HG02610 (cell line): ENCODE results near the gene TIMP3.
"Not testable (repeated sequence)": the region's sequence is repeated elsewhere in the genome, so short reads cannot be mapped to it uniquely, and the experiment has no call there.

Experiments
- ATAC-seq: cut with Tn5 transposase; IDR thresholded peaks from one replicate; pipeline ENCODE4 v1.9.1; 2021; ENCODE audit warnings: mild to moderate bottlenecking, moderate library complexity; ENCODE audit not compliant: unreplicated experiment

TIMP3 gene

DNA sequence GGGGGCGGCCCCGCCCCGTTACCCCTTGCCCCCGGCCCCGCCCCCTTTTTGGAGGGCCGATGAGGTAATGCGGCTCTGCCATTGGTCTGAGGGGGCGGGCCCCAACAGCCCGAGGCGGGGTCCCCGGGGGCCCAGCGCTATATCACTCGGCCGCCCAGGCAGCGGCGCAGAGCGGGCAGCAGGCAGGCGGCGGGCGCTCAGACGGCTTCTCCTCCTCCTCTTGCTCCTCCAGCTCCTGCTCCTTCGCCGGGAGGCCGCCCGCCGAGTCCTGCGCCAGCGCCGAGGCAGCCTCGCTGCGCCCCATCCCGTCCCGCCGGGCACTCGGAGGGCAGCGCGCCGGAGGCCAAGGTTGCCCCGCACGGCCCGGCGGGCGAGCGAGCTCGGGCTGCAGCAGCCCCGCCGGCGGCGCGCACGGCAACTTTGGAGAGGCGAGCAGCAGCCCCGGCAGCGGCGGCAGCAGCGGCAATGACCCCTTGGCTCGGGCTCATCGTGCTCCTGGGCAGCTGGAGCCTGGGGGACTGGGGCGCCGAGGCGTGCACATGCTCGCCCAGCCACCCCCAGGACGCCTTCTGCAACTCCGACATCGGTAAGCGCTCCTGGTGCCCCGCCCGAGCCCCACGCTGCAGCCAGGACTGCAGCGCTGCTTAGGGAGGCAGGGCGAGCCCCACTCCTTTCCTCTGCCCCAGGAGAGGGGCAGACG is at the start of gene TIMP3:
TIMP3 (plus strand) TSS at position 169 of the 700 bp plus-strand sequence; CDS start at position 466, 297 bp downstream.
- ATAC-seq = no peak

- no peak for ATAC-seq
These were observed 49.2 kb upstream of the TIMP3 start for GRCh38 chr22:32752326-32752725.

- no peak for ATAC-seq
These were observed 48.5 kb upstream of the TIMP3 start for GRCh38 chr22:32752816-32753520.

GRCh38 chr22:32753591-32753990 is 47.9 kb upstream of the TIMP3 start:
- ATAC-seq = no peak

GRCh38 chr22:32754413-32755041 is 47.0 kb upstream of the TIMP3 start:
- ATAC-seq = no peak

DNA sequence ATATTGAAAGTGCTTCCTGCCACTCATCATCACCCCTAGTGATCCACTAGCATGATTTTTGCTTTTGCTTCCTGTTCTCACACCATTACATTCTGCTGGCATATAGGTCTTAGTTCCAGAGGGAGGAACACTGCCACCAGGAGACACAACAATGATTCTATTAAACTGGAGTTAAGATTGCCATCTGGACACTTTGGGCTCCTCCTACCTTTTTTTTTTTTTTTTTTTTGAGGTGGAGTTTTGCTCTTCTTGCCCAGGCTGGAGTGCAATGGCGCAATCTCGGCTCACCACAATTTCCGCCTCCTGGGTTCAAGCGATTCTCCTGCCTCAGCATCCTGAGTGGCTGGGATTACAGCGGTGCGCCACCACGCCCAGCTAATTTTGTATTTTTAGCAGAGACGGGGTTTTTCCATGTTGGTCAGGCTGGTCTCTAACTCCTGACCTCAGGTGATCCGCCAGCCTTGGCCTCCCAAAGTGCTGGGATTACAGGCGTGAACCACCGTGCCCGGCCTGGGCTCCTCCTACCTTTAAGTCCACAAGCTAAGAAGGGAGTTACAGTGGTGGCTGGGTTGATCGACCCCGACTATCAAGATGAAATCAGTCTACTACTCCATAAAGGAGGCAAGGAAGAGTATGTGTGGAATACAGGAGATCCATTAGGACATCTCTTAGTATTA is 44.3 kb upstream of the TIMP3 start:
- ATAC-seq = not testable (repeated sequence)

DNA sequence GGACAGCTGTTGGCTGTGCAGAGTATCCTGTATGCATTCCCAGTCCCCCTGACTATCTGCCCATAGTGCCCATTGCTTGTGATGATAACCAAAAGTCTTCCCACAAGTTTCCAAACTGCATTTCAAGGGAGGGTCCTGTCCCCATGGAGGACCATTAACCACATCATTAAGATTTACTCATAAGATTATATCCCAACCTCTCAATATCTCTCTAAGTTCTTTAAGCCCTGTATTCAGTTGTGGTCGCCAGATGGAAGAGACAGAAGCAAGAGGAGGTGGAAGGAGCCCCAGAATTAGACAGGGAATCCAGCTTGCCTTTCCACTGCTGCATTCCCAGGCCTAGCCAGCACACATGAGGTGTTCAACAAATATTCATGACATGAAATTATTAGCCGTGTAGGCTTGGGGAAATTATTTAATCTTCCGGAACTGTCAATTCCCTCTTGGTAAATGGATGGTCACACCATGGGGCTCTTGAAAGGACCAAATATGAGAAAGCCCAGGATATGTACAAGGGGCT is 42.6 kb upstream of the TIMP3 start:
- no peak for ATAC-seq

DNA sequence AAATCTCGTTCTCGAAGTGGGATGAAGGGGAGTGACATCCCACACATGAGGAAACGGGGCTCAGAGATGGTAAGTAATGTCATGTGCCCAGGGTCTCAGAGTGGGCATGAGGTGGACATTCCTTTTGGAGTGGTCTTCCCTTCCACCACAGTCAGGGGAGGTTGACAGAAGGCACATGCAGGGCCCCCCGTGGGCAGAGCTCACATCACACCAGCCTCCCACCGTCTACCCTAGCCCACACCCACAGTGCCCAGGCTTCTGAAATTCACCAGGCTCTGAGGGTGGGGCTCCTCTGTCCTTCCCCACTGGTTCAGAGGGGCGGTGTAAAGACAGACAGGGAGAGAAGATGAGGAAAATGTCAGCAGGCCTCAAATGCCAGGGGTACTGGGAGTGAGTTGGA is 41.1 kb upstream of the TIMP3 start:
- no peak for ATAC-seq

DNA sequence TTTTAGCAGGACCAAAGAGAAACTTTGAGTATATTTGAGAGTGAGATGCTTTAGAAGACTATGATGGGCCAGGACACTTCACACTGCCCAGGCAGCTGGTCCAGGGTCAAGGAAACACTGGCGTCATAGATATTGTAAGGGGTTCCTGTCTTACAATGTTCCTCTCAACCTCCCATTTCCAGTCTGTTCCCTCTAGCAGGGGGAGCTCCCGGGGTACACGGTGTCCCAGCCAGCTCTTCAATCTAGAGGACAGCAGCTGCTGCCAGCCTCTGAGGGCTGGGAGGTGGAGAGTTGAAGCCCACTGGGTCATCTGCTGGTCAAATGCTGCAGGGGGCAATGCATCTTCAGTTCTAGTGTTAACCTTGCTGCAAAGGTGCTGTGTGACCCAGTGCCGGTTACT is 40.7 kb upstream of the TIMP3 start:
- no peak for ATAC-seq

- no peak for ATAC-seq
These were observed 40.1 kb upstream of the TIMP3 start for GRCh38 chr22:32761251-32761903.

DNA sequence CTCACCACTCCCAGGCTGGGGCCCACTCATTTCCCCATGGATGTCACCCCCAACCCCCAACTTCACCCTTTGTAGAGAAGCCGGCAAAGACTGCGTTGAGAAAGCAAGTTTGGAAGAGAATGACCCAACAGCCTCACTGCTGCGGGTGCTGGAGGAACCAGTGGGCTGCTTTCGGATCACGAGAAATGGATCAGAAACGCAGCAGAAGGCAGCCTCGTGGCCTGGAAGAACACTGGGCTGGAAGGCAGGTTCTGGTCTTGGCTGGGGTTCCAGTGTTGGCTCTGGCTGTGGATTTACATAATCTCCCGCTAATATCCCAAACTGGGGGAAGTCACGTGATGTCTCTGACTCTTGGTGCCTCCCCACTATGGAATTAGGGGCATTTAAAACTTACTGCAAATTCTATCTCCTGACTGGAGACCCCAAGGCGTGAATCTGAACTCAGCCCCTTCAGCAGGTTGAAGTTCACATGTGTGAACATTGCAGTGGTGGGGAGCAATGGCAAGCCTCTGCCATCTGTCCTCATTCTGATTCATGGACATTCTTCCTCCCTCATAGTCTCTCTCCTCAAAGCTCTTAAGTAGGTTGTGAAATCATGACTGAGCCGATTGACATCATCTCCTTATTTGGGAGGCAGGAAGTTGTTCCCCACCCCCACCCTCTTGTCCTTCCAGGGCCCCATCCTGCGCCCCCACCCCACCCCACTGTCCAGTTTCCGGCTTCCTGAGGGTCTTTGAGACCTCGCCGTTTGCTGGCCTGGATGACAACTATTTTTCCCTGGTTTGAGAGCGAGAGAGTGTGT is 37.0 kb upstream of the TIMP3 start:
- no peak for ATAC-seq

DNA sequence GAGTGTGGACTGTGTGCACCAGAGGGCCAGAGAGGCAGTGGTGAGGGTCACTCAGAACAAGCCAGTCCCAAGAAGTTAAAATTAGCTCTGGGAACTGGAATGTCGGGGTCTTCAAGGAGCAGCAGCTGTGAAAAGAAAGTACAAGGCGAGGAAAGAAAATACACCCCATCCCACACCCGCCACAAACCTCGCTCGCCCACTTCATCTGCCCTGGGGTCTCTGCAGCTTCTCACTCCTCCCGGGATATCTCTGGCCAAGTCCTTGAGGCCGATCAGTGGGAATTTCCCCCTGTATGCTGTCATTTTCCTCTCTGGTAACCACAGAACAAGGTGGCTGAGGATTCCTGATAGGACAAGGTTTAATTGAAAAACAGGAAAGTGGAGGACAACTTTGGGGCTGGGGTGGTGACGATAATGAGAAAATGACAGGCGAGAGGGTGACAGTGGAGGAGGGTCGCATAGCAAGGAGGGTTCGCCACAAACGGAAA is 36.3 kb upstream of the TIMP3 start:
- no peak for ATAC-seq

GRCh38 chr22:32771756-32772155 is 29.7 kb upstream of the TIMP3 start:
- ATAC-seq = no peak

DNA sequence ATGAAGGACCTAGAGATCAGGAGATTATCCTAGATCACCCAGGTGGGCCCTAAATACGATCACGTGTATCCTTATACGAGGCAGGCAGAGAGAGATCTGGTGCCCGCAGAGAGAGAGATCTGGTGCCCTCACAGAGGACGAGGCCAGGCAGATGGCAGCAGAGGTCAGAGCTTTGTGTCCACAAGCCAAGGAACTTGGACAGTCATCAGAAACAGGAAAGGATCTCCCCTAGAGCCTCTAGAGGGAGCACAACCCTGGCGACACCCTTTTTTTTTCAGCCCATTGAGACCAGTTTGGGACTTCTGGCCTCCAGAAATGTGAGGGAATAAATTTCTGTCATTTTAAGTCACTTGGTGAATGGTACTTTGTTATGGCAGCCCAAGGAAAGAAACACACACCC is 25.5 kb upstream of the TIMP3 start:
- ATAC-seq = no peak

- ATAC-seq = no peak
These were observed 25.1 kb upstream of the TIMP3 start for GRCh38 chr22:32776397-32776796.

DNA sequence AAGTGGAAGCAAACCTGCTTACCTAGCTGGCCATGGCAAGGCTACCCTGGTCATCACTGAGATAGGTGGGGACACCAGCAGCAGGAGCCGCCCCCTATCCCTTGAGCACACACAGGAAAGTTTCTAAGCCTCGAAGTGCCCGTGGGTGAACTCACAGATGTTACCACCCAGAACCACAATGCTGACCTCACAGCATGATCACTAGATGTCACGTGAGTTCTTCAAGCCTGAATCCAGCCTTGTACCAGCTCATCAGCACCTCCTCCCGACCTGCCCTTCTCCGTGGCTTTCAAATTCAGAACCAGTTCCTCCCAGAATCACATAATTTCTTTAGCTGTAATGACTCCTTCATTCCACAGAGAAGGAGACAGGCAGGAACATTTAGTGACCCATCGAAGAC is 24.7 kb upstream of the TIMP3 start:
- no peak for ATAC-seq

DNA sequence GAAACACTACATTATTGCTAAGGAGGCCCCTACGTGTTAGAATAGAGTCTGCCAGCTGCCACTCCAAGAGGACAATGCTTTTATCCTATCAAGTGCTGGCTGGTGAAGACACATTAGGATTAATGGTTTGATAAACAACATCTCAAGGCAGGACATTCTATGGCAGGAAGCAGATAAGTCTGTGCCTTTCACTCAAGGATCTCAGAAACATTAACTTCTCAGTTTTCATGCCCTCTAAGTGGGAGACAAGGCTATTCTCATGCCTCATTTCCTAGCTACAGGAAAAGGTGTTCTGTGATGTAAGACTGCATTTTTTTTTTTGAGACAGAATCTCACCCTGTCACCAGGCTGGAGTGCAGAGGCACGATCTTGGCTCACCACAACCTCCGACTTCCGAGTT is 23.5 kb upstream of the TIMP3 start:
- ATAC-seq = no peak

- no peak for ATAC-seq
These were observed 20.7 kb upstream of the TIMP3 start for GRCh38 chr22:32780726-32781310.

DNA sequence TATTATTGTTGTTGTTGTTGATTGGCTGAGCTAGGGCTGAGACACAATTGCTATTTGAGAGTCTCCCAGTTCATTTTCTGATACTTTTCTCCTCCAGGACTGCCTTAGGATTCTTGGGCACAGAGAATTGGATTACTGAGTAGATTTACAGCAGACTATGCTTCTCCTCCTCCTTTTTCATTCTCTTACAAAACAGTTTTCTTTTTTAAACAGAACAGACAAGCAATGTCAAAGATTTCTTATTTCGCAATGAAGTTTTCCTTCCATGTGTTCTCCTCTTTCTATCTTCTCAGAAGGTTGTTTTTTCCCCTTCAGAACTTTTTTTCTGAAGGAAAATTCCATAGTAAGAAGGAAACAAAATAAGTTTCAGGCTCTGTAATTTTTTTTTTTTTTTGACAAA is 19.8 kb upstream of the TIMP3 start:
- no peak for ATAC-seq
